ENCODE data around the gene FAT1. TPM values are rescaled to one million over a fixed set of nuclear protein-coding genes. Genes with fewer than 3 reads are reported as not detected.
"Not testable (repeated sequence)": the region's sequence is repeated elsewhere in the genome, so short reads cannot be mapped to it uniquely, and the experiment has no call there.

FAT1 gene
- polyA plus RNA-seq (2012; ENCODE audit: missing spikeins) = 0.02 TPM

- DNase-seq (ENCODE audit: insufficient read length) = no peak
Measured at GRCh38 chr4:186723292-186724057, at the start of gene FAT1. Gene FAT1 (minus strand): TSS chr4:186723856. CDS start chr4:186709827, 14,029 bp downstream.

GRCh38 chr4:186772936-186773487, 49.4 kb upstream of the FAT1 start:
- DNase-seq (ENCODE audit: insufficient read length) (no peak), FAIRE-seq (no peak)
- TF ChIP-seq POLR2A (IDR thresholded peaks at IDR 0.05; ENCODE audit: low read depth, low read length) = no peak
- no peak for TF ChIP-seq TAF1 (IDR thresholded peaks at IDR 0.05; ENCODE audit: borderline replicate concordance, low read depth, low read length)

More at GRCh38 chr4:186723292-186724057, at the start of gene FAT1:
- TF ChIP-seq TAF1 (IDR thresholded peaks at IDR 0.05; ENCODE audit: borderline replicate concordance, low read depth, low read length) (no peak), POLR2AphosphoS5 (IDR thresholded peaks at IDR 0.05; ENCODE audit: low read depth, low read length) (no peak), POLR2A (IDR thresholded peaks at IDR 0.05; ENCODE audit: low read depth, low read length) (no peak)
- no peak for FAIRE-seq

GRCh38 chr4:186771624-186772023, 48.0 kb upstream of the FAT1 start:
- FAIRE-seq (no peak), DNase-seq (ENCODE audit: insufficient read length) (no peak)
- no peak for TF ChIP-seq POLR2A (IDR thresholded peaks at IDR 0.05; ENCODE audit: low read depth, low read length)

GRCh38 chr4:186770481-186771175, 47.0 kb upstream of the FAT1 start:
- TF ChIP-seq TAF1 (IDR thresholded peaks at IDR 0.05; ENCODE audit: borderline replicate concordance, low read depth, low read length) (no peak), POLR2AphosphoS5 (IDR thresholded peaks at IDR 0.05; ENCODE audit: low read depth, low read length) (no peak), POLR2A (IDR thresholded peaks at IDR 0.05; ENCODE audit: low read depth, low read length) (no peak)
- no peak for FAIRE-seq
- no peak for DNase-seq (ENCODE audit: insufficient read length)

- no peak for FAIRE-seq
- TF ChIP-seq POLR2AphosphoS5 (IDR thresholded peaks at IDR 0.05; ENCODE audit: low read depth, low read length) (no peak), TAF1 (IDR thresholded peaks at IDR 0.05; ENCODE audit: borderline replicate concordance, low read depth, low read length) (no peak), POLR2A (IDR thresholded peaks at IDR 0.05; ENCODE audit: low read depth, low read length) (no peak)
- no peak for DNase-seq (ENCODE audit: insufficient read length)
Measured at GRCh38 chr4:186767794-186768193, 44.1 kb upstream of the FAT1 start.

- no peak for FAIRE-seq
- no peak for DNase-seq (ENCODE audit: insufficient read length)
- TF ChIP-seq POLR2A (IDR thresholded peaks at IDR 0.05; ENCODE audit: low read depth, low read length) = no peak
- no peak for TF ChIP-seq TAF1 (IDR thresholded peaks at IDR 0.05; ENCODE audit: borderline replicate concordance, low read depth, low read length)
Measured at GRCh38 chr4:186765673-186766546, 42.3 kb upstream of the FAT1 start.

- DNase-seq (ENCODE audit: insufficient read length) = no peak
- no peak for FAIRE-seq
- TF ChIP-seq POLR2AphosphoS5 (IDR thresholded peaks at IDR 0.05; ENCODE audit: low read depth, low read length) = no peak
- TF ChIP-seq POLR2A (IDR thresholded peaks at IDR 0.05; ENCODE audit: low read depth, low read length) = no peak
- TF ChIP-seq TAF1 (IDR thresholded peaks at IDR 0.05; ENCODE audit: borderline replicate concordance, low read depth, low read length) = no peak
Measured at GRCh38 chr4:186765138-186765537, 41.5 kb upstream of the FAT1 start.

- no peak for DNase-seq (ENCODE audit: insufficient read length)
- no peak for FAIRE-seq
- TF ChIP-seq POLR2AphosphoS5 (IDR thresholded peaks at IDR 0.05; ENCODE audit: low read depth, low read length) = no peak
- no peak for TF ChIP-seq TAF1 (IDR thresholded peaks at IDR 0.05; ENCODE audit: borderline replicate concordance, low read depth, low read length)
- TF ChIP-seq POLR2A (IDR thresholded peaks at IDR 0.05; ENCODE audit: low read depth, low read length) = no peak
Measured at GRCh38 chr4:186764457-186764856, 40.8 kb upstream of the FAT1 start.

- no peak for DNase-seq (ENCODE audit: insufficient read length)
- FAIRE-seq = no peak
- no peak for TF ChIP-seq POLR2A (IDR thresholded peaks at IDR 0.05; ENCODE audit: low read depth, low read length)
- no peak for TF ChIP-seq POLR2AphosphoS5 (IDR thresholded peaks at IDR 0.05; ENCODE audit: low read depth, low read length)
- no peak for TF ChIP-seq TAF1 (IDR thresholded peaks at IDR 0.05; ENCODE audit: borderline replicate concordance, low read depth, low read length)
Measured at GRCh38 chr4:186762865-186763264, 39.2 kb upstream of the FAT1 start.

- no peak for FAIRE-seq
- TF ChIP-seq TAF1 (IDR thresholded peaks at IDR 0.05; ENCODE audit: borderline replicate concordance, low read depth, low read length) = no peak
- no peak for TF ChIP-seq POLR2A (IDR thresholded peaks at IDR 0.05; ENCODE audit: low read depth, low read length)
- TF ChIP-seq POLR2AphosphoS5 (IDR thresholded peaks at IDR 0.05; ENCODE audit: low read depth, low read length) = no peak
Measured at GRCh38 chr4:186762361-186762760, 38.7 kb upstream of the FAT1 start.

GRCh38 chr4:186761956-186762355, 38.3 kb upstream of the FAT1 start:
- FAIRE-seq; DNase-seq (ENCODE audit: insufficient read length): not testable (repeated sequence)

More at GRCh38 chr4:186762361-186762760, 38.7 kb upstream of the FAT1 start:
- no peak for DNase-seq (ENCODE audit: insufficient read length)
